GM08714 (cell line): ENCODE results near the gene NIBAN1.

ENCODE experiments used
- H3K4me3 ChIP-seq: fragments of 200-500 bp; sonication (Bioruptor generic); 2 replicates; pipeline ENCODE4 v1.5.1; 2014; ENCODE audit warnings: mild to moderate bottlenecking, low read length, inconsistent platforms
- ZNF274 ChIP-seq: IDR thresholded peaks from 2 replicates; pipeline ENCODE4 v1.6.1; 2012; ENCODE audit warnings: mild to moderate bottlenecking, low read depth, low read length

Gene NIBAN1

GRCh38 chr1:184982002-184982954 is 8.0 kb upstream of the NIBAN1 start:
- TF ChIP-seq ZNF274 = no peak
- H3K4me3 ChIP-seq = no peak overlapping the region

- no peak for TF ChIP-seq ZNF274
- H3K4me3 ChIP-seq = no peak overlapping the region
Observed at GRCh38 chr1:184980726-184981125, 6.4 kb upstream of the NIBAN1 start.

- no peak overlapping the region for H3K4me3 ChIP-seq
- TF ChIP-seq ZNF274 = no peak
Observed at GRCh38 chr1:184975208-184975870, 1.0 kb upstream of the NIBAN1 start.

- H3K4me3 ChIP-seq = peak overlapping the region; percentile 49; the same call in 1 of the 2 replicates
- no peak for TF ChIP-seq ZNF274
Observed at GRCh38 chr1:184974837-184975115, 468 bp upstream of the NIBAN1 start.

DNA sequence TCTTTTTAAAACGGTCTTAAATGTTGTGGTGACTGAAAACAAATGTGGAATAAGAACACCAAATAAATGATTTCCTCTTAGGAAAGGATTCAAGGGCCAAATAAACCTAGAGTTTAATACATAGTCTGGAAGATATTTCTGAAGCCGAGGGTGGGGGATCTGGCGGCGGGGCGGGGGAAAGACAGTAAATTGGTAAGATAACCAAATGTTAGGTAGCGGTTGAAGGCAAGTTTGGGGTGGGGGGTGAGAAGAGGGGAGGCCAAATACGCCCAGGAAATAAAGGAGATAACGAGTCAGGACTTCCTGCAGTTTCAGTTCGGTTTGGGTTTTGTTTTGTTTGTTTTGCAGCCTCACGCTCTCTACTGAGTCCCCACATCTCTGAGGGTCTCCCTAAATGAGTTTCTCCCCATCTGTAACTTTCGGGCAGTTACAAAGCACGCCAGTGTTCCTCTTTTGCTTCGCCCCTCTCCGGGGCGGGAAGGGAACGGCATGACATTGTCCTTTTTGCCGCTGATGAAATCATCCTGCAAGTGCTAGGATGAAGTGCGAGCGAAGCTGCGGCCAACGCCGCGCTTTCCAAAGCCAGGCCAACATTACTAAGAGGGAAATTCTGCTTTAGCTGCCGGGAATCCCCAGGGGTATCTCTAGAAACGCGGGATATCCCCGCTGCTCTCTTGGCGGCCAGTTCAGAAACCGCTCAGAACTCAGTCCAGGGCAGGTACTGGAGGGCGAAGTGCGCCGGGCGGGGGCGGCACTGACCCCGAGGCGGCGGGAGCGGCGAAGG is 844 bp downstream of the NIBAN1 start:
- no peak for TF ChIP-seq ZNF274
- peak overlapping the region; percentile 49 for H3K4me3 ChIP-seq

- no peak for TF ChIP-seq ZNF274
- peak overlapping the region; percentile 49; the same call in 1 of the 2 replicates for H3K4me3 ChIP-seq
Observed at GRCh38 chr1:184972315-184973055, 1.8 kb downstream of the NIBAN1 start.

DNA sequence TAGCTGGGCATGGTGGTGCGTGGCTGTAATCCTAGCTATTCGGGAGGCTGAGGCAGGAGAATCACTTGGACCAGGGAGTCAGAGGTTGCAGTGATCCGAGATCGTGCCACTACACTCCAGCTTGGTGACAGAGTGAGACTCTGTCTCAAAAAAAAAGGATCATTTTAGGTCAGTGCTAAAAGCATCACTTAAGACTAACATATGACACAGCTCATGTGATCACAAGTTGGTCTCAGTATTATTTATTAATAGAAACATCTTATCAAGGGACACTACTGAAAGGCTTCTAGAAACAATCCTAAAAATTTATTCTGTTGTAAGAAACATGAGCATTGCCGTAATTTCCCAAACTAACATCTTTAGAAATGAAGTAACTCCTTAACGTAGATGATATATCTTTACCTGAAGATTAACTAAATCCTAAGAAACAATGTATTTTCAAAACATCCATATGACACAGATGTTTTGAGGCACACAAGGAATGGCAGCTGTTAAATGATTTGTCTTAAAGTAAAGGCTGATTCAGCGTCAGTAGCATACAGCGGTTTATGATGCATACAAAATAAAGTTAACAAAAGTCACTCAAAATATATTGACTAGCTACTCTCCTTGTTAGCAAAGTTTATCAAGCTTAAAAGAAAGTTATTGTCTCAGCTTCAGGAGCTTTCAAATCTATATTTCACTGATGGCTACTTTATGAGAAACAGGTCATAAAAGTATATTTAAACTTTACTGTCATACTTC is 2.6 kb downstream of the NIBAN1 start:
- no peak overlapping the region; the same call in 1 of the 2 replicates for H3K4me3 ChIP-seq
- TF ChIP-seq ZNF274 = no peak

- TF ChIP-seq ZNF274 = no peak
- no peak overlapping the region for H3K4me3 ChIP-seq
Observed at GRCh38 chr1:184970691-184971161, 3.6 kb downstream of the NIBAN1 start.

DNA sequence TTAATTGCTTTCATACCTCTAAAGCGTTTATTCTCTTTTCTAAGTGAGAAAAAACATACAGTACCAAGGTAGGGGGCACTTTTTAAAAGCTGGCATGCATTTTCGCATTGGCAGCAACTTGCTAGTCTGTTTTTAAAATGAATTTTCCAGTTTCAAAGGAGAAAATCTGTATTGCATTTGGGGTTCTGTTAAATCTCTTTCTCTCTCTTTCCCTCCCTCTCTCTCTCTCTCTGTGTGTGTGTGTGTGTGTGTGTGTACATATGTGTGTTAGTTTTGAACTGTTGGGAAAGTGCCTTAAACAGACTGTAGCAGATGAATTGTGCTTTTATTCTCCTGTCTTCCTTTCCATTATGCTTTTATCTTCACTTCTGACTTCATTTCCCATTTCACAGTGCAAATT is 7.3 kb downstream of the NIBAN1 start:
- H3K4me3 ChIP-seq = no peak overlapping the region
- TF ChIP-seq ZNF274 = no peak

- no peak overlapping the region for H3K4me3 ChIP-seq
- no peak for TF ChIP-seq ZNF274
Observed at GRCh38 chr1:184965944-184966860, 8.1 kb downstream of the NIBAN1 start.

GRCh38 chr1:184965439-184965838 is 8.9 kb downstream of the NIBAN1 start:
- TF ChIP-seq ZNF274 = no peak

GRCh38 chr1:184959626-184960025 is 14.7 kb downstream of the NIBAN1 start:
- no peak overlapping the region for H3K4me3 ChIP-seq

More at GRCh38 chr1:184965439-184965838, 8.9 kb downstream of the NIBAN1 start:
- no peak overlapping the region for H3K4me3 ChIP-seq

More at GRCh38 chr1:184959626-184960025, 14.7 kb downstream of the NIBAN1 start:
- TF ChIP-seq ZNF274 = no peak
